ENCODE measurements around the gene ISCA1.

GRCh38 chr9:86280580-86280979 lies 1.8 kb downstream of the ISCA1 start:
- TF ChIP-seq CTCF (IDR thresholded peaks at IDR 0.05) (no peak), POLR2A (IDR thresholded peaks at IDR 0.05) (no peak)

Measured in right lobe of liver (tissue), 4 donors.